Immature natural killer cell (primary cell): ENCODE data around the gene MTF1. TPM values are rescaled to one million over a fixed set of nuclear protein-coding genes. Genes with fewer than 3 reads are reported as not detected.

ENCODE experiments used
- DNase-seq, 3 donors: peaks; one replicate each; pipeline ENCODE4 v3.0.0; 2022; ENCODE audit warnings: mixed read lengths in 1 of 3
- H3K27ac Mint-ChIP-seq, 6 donors: one replicate each; pipeline ENCODE4 v1.8.0; 2020; ENCODE audit warnings: mixed read lengths in 6 of 6, mild to moderate bottlenecking in 5 of 6, inconsistent platforms in 4 of 6, moderate library complexity in 3 of 6
- H3K27me3 Mint-ChIP-seq, 3 donors: one replicate each; pipeline ENCODE4 v1.8.0; 2020 to 2021; ENCODE audit warnings: low read depth in 3 of 3, mild to moderate bottlenecking in 3 of 3, mixed read lengths in 3 of 3, moderate library complexity in 3 of 3, inconsistent platforms in 1 of 3
- H3K36me3 Mint-ChIP-seq, 3 donors: one replicate each; pipeline ENCODE4 v1.8.0; 2020; ENCODE audit warnings: mixed read lengths in 3 of 3, inconsistent platforms in 2 of 3, mild to moderate bottlenecking in 2 of 3
- H3K4me1 Mint-ChIP-seq, 2 donors: one replicate each; pipeline ENCODE4 v1.8.0; 2020; ENCODE audit warnings: inconsistent platforms in 2 of 2, mild to moderate bottlenecking in 2 of 2, mixed read lengths in 2 of 2, moderate library complexity in 1 of 2
- H3K4me3 Mint-ChIP-seq, 5 donors: one replicate each; pipeline ENCODE4 v1.8.0; 2020; ENCODE audit warnings: mild to moderate bottlenecking in 5 of 5, mixed read lengths in 5 of 5, inconsistent platforms in 3 of 5, moderate library complexity in 3 of 5
- H3K9me3 Mint-ChIP-seq, 6 donors: one replicate each; pipeline ENCODE4 v1.8.0; 2020; ENCODE audit warnings: mild to moderate bottlenecking in 6 of 6, mixed read lengths in 6 of 6, inconsistent platforms in 4 of 6, moderate library complexity in 3 of 6
- polyA plus RNA-seq, 3 donors: library from polyadenylated mRNA; unstranded; fragments of 300-500 nt; fragmentation: Illumina TruSeq; gene quantifications; one replicate each; pipeline ENCODE4 v1.2.3, GENCODE V29; 2021

The MTF1 gene
- polyA plus RNA-seq, 3 donors from 2014 or later, result 7.7 to 19.0 (median 14.5) TPM

- H3K4me1 Mint-ChIP-seq, result peaks cover 8 to 21% of the 10 kb centered on the region in 2 donors
- no peaks in the 10 kb centered on the region for H3K27me3 Mint-ChIP-seq
- H3K36me3 Mint-ChIP-seq, result peaks cover 5 to 24% (median 5%) of the 10 kb centered on the region in 3 donors
- no peak overlapping the region for H3K4me3 Mint-ChIP-seq
- H3K9me3 Mint-ChIP-seq, result no peaks in the 10 kb centered on the region
- no peak overlapping the region for H3K27ac Mint-ChIP-seq
- DNase-seq, result no peak
Measured at GRCh38 chr1:37840711-37841110, 18.7 kb downstream of the MTF1 start.

DNA sequence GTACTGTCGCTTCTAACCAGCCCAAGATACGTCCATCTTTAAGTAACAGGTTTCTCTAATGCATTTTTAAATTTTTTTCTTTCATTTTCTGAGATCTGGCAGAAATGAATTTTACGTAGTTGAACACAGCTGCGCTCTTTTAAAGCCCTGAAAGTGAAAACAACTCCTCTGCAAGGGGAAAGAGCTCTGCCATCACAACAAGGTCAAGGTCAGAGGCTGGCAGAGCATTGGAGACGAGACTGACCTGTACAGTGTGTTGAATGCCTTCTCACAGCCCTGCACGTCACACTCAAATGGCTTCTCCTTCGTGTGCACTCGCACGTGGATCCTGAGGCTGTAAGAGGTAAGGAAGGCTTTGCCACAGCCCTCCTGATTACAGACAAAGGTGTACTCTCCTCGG, 19.7 kb downstream of the MTF1 start:
- peak overlapping the region in 1 of 6 donors; percentile 6 for H3K27ac Mint-ChIP-seq
- H3K36me3 Mint-ChIP-seq, result peaks cover 8 to 31% (median 10%) of the 10 kb centered on the region in 3 donors
- H3K27me3 Mint-ChIP-seq, result no peaks in the 10 kb centered on the region
- peaks cover 2 to 11% of the 10 kb centered on the region in 2 donors for H3K4me1 Mint-ChIP-seq
- no peak for DNase-seq
- no peaks in the 10 kb centered on the region for H3K9me3 Mint-ChIP-seq
- no peak overlapping the region for H3K4me3 Mint-ChIP-seq

DNA sequence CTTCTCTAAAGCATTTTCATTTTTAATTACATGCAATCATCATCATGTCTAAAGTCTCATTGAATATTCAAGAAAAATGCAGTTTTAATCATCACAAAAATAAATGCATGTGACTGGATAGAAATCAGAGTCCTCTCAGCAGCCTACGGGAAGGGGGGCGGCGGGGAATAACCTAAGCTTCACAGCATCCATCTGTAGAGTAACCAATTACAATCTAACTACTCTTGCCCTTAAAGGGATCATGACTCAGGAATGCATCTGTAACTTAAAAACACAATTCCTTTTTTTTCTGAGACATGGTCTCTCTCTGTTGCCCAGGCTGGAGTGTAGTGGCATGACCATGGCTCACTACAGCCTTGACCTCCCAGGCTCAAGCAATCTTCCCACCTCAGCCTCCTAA, 22.6 kb downstream of the MTF1 start:
- no peaks in the 10 kb centered on the region for H3K9me3 Mint-ChIP-seq
- H3K4me1 Mint-ChIP-seq, result no peaks in the 10 kb centered on the region
- H3K36me3 Mint-ChIP-seq, result peaks cover 18 to 49% (median 20%) of the 10 kb centered on the region in 3 donors
- H3K27ac Mint-ChIP-seq, result no peak overlapping the region
- H3K4me3 Mint-ChIP-seq, result no peak overlapping the region
- peaks cover 0 to 1% (median 0%) of the 10 kb centered on the region in 3 donors for H3K27me3 Mint-ChIP-seq
- DNase-seq, result no peak

GRCh38 chr1:37831809-37832208, 27.6 kb downstream of the MTF1 start:
- DNase-seq, result no peak
- H3K27me3 Mint-ChIP-seq, result peaks cover 0 to 1% (median 0%) of the 10 kb centered on the region in 3 donors
- peaks cover 13 to 51% (median 27%) of the 10 kb centered on the region in 3 donors for H3K36me3 Mint-ChIP-seq
- H3K4me3 Mint-ChIP-seq, result no peak overlapping the region
- no peaks in the 10 kb centered on the region for H3K9me3 Mint-ChIP-seq
- H3K27ac Mint-ChIP-seq, result no peak overlapping the region
- H3K4me1 Mint-ChIP-seq, result no peaks in the 10 kb centered on the region

- DNase-seq, result no peak
- Mint-ChIP-seq H3K27ac (no peak overlapping the region), H3K27me3 (peaks cover 0 to 1% (median 0%) of the 10 kb centered on the region in 3 donors), H3K4me3 (no peak overlapping the region), H3K4me1 (no peaks in the 10 kb centered on the region), H3K9me3 (no peaks in the 10 kb centered on the region), H3K36me3 (peaks cover 13 to 47% (median 27%) of the 10 kb centered on the region in 3 donors)
Measured at GRCh38 chr1:37831109-37831508, 28.3 kb downstream of the MTF1 start.

GRCh38 chr1:37828410-37829074, 30.9 kb downstream of the MTF1 start:
- no peaks in the 10 kb centered on the region for H3K9me3 Mint-ChIP-seq
- no peak overlapping the region for H3K4me3 Mint-ChIP-seq
- H3K4me1 Mint-ChIP-seq, result peaks cover 2 to 3% of the 10 kb centered on the region in 2 donors
- peak overlapping the region in 1 of 6 donors; percentile 34 for H3K27ac Mint-ChIP-seq
- DNase-seq, result no peak
- peaks cover 4 to 39% (median 16%) of the 10 kb centered on the region in 3 donors for H3K36me3 Mint-ChIP-seq
- H3K27me3 Mint-ChIP-seq, result peaks cover 0 to 1% (median 0%) of the 10 kb centered on the region in 3 donors

GRCh38 chr1:37825506-37825905, 33.9 kb downstream of the MTF1 start:
- no peaks in the 10 kb centered on the region for H3K27me3 Mint-ChIP-seq
- peaks cover 5 to 35% (median 10%) of the 10 kb centered on the region in 3 donors for H3K36me3 Mint-ChIP-seq
- no peak for DNase-seq
- H3K9me3 Mint-ChIP-seq, result no peaks in the 10 kb centered on the region
- no peak overlapping the region for H3K4me3 Mint-ChIP-seq
- H3K4me1 Mint-ChIP-seq, result peaks cover 15 to 22% of the 10 kb centered on the region in 2 donors
- H3K27ac Mint-ChIP-seq, result peak overlapping the region in 4 of 6 donors; percentile 6 to 65 (median 48)

DNA sequence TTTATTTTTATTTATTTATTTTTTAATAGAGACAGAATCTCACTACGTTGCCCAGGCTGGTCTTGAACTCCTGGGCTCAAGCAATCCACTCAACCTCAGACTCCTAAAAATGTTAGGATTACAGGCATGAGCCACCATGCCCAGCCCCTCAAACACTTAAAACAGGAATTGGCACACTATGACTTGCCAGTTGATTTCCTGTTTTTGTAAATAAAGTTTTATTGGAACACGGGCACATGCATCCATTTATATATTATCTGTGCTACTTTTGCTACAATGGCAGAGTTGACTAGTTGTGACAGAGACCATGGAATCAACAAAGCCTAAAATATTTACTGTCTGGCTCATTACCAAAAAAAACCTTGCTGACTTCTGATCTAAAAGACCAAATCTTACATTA, 35.4 kb downstream of the MTF1 start:
- Mint-ChIP-seq H3K9me3 (no peaks in the 10 kb centered on the region), H3K27ac (peak overlapping the region in 4 of 6 donors; percentile 2 to 71 (median 42))

DNA sequence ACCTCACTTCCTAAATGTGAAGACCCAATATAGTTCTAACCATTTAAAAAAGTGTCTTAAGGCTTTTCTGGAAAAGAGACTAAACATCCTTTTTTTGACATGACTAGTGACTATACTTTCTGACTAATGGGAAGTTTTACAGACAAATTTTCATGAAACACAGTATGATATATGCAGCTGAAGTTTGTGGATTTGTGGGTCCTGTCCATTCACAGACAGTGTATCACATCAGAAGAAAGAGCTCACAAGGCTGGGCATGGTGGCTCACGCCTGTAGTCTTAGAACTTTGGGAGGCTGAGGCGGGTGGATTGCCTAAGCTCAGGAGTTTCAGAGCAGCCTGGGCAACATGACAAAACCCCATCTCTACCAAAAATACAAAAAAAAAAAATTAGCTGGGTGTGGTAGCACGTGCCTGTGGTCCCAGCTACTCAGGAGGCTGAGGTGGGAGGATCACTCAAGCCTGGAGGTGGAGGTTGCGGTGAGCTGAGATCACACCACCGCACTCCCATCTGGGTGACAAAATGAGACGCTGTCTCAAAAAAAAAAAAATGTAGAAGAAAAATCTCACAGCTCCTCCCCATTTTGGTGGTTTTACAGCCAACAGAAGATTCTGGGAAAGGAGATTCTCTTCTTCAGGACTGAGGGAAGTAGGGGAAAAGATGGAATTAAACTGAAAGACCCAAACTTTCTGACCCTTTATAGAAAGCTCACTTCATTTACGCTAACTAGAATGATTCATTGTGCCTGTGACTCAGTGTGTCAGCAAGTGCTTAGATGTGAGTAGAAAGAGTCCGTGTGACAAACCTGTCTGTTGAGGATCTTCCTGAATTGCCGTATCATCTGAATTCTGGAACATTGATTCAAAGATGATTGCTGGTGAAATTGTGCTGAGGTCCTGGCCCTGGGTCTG, 36.2 kb downstream of the MTF1 start:
- peak; percentile 33 to 59 (median 46) for DNase-seq
- no peaks in the 10 kb centered on the region for H3K9me3 Mint-ChIP-seq
- no peaks in the 10 kb centered on the region for H3K27me3 Mint-ChIP-seq
- H3K27ac Mint-ChIP-seq, result peak overlapping the region; percentile 48 to 92 (median 86)
- peak overlapping the region in 1 of 5 donors; percentile 3 for H3K4me3 Mint-ChIP-seq
- peaks cover 15 to 22% of the 10 kb centered on the region in 2 donors for H3K4me1 Mint-ChIP-seq
- peaks cover 5 to 33% (median 10%) of the 10 kb centered on the region in 3 donors for H3K36me3 Mint-ChIP-seq

More for the DNA sequence above, 35.4 kb downstream of the MTF1 start:
- Mint-ChIP-seq H3K27me3 (no peaks in the 10 kb centered on the region), H3K4me1 (peaks cover 15 to 22% of the 10 kb centered on the region in 2 donors), H3K36me3 (peaks cover 5 to 33% (median 10%) of the 10 kb centered on the region in 3 donors), H3K4me3 (no peak overlapping the region)
- DNase-seq, result no peak

GRCh38 chr1:37821481-37821880, 37.9 kb downstream of the MTF1 start:
- Mint-ChIP-seq H3K27me3 (peaks cover 0 to 1% (median 1%) of the 10 kb centered on the region in 3 donors), H3K27ac (peak overlapping the region in 2 of 6 donors; percentile 48 to 89), H3K36me3 (peaks cover 5 to 28% (median 10%) of the 10 kb centered on the region in 3 donors), H3K4me1 (peaks cover 15 to 22% of the 10 kb centered on the region in 2 donors), H3K4me3 (no peak overlapping the region), H3K9me3 (no peaks in the 10 kb centered on the region)
- DNase-seq, result no peak

DNA sequence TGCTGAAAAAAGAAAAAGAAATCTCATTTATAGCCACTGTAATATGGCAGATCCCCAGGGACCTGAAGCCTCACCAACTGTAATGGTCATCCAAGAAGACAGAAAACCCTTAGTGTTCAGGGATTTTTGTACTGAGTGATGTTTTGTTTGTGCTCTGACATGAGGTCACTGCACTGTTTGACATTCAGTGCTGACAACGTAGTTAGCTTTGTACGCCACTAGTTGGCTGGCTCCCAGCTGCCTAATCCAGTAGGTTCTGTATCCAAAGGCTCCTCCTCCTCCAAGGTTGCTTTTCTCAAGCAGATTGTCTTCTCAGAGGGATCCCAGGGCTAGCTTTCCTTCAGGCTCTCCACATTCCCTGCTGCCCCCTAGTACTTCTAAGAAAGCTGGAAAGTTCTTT, 41.9 kb downstream of the MTF1 start:
- Mint-ChIP-seq H3K27me3 (peaks cover 0 to 3% (median 1%) of the 10 kb centered on the region in 3 donors), H3K9me3 (no peaks in the 10 kb centered on the region), H3K36me3 (peaks cover 5 to 27% (median 10%) of the 10 kb centered on the region in 3 donors), H3K4me3 (no peak overlapping the region), H3K27ac (no peak overlapping the region), H3K4me1 (peaks cover 6 to 9% of the 10 kb centered on the region in 2 donors)
- DNase-seq, result no peak

GRCh38 chr1:37814252-37814651, 45.1 kb downstream of the MTF1 start:
- no peak overlapping the region for H3K4me3 Mint-ChIP-seq
- peaks cover 0 to 3% (median 1%) of the 10 kb centered on the region in 3 donors for H3K27me3 Mint-ChIP-seq
- H3K9me3 Mint-ChIP-seq, result no peaks in the 10 kb centered on the region
- H3K36me3 Mint-ChIP-seq, result peaks cover 0 to 9% (median 0%) of the 10 kb centered on the region in 3 donors
- peak overlapping the region in 1 of 6 donors; percentile 29 for H3K27ac Mint-ChIP-seq
- no peak for DNase-seq
- peaks cover 8 to 11% of the 10 kb centered on the region in 2 donors for H3K4me1 Mint-ChIP-seq

- H3K4me3 Mint-ChIP-seq, result no peak overlapping the region
- H3K27ac Mint-ChIP-seq, result peak overlapping the region in 2 of 6 donors; percentile 34 to 49
Measured at GRCh38 chr1:37813529-37814145, 45.8 kb downstream of the MTF1 start.

More at GRCh38 chr1:37813529-37814145, 45.8 kb downstream of the MTF1 start:
- DNase-seq, result no peak
- Mint-ChIP-seq H3K9me3 (no peaks in the 10 kb centered on the region), H3K36me3 (peaks cover 0 to 9% (median 0%) of the 10 kb centered on the region in 3 donors), H3K27me3 (peaks cover 0 to 3% (median 3%) of the 10 kb centered on the region in 3 donors), H3K4me1 (peaks cover 14 to 17% of the 10 kb centered on the region in 2 donors)
